Measurements from ENCODE around the gene ZAR1.

DNA sequence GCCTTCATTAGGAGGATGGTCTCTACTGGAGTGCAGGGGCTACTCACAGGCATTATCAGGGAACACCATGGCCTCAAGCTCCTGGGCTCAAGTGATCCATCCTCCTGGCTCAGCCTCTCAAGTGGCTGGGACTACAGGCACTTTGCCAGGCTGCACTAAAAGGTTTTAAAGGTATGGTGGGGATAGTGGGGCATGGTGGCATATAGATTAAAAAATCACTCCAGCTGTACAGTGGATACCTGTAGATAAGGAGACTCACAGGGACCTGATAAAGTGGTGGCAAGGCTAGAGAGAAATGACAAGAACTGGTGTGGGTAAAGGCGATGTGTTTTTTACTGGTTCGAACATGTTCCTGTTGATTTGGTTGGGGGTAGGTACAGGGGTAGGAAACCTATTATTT is 5.9 kb downstream of the ZAR1 start:
- TF ChIP-seq, protein P1, sequence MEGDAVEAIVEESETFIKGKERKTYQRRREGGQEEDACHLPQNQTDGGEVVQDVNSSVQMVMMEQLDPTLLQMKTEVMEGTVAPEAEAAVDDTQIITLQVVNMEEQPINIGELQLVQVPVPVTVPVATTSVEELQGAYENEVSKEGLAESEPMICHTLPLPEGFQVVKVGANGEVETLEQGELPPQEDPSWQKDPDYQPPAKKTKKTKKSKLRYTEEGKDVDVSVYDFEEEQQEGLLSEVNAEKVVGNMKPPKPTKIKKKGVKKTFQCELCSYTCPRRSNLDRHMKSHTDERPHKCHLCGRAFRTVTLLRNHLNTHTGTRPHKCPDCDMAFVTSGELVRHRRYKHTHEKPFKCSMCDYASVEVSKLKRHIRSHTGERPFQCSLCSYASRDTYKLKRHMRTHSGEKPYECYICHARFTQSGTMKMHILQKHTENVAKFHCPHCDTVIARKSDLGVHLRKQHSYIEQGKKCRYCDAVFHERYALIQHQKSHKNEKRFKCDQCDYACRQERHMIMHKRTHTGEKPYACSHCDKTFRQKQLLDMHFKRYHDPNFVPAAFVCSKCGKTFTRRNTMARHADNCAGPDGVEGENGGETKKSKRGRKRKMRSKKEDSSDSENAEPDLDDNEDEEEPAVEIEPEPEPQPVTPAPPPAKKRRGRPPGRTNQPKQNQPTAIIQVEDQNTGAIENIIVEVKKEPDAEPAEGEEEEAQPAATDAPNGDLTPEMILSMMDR (IDR thresholded peaks at IDR 0.05): no peak
- TF ChIP-seq POLR2A (IDR thresholded peaks at IDR 0.05): no peak
